Thyroid gland (tissue), 4 donors: Measurements from ENCODE around the gene CAMK1.

Experiments used
- POLR2A ChIP-seq, 2 donors: fragments of 450-650 bp; IDR thresholded peaks; one replicate each; pipeline ENCODE4 v1.6.1; 2017; ENCODE audit warnings: antibody characterized with exemption in 2 of 2, mild to moderate bottlenecking in 2 of 2, moderate library complexity in 1 of 2
- TF ChIP-seq, protein P1 (sequence below), 6 experiments: fragments of 200-600 bp in 3 of 6; fragments of 450-650 bp in 3 of 6; sonication (generic) in 3 of 6; IDR thresholded peaks; one replicate each; pipeline ENCODE4 v1.5.1; 2016 to 2019; ENCODE audit warnings: antibody characterized with exemption in 6 of 6, mild to moderate bottlenecking in 2 of 6, inconsistent platforms in 1 of 6, moderate library complexity in 1 of 6

GRCh38 chr3:9800529-9800928 is 30.8 kb upstream of the CAMK1 start:
- no peak for TF ChIP-seq POLR2A (IDR thresholded peaks at IDR 0.05)
- TF ChIP-seq, protein P1, sequence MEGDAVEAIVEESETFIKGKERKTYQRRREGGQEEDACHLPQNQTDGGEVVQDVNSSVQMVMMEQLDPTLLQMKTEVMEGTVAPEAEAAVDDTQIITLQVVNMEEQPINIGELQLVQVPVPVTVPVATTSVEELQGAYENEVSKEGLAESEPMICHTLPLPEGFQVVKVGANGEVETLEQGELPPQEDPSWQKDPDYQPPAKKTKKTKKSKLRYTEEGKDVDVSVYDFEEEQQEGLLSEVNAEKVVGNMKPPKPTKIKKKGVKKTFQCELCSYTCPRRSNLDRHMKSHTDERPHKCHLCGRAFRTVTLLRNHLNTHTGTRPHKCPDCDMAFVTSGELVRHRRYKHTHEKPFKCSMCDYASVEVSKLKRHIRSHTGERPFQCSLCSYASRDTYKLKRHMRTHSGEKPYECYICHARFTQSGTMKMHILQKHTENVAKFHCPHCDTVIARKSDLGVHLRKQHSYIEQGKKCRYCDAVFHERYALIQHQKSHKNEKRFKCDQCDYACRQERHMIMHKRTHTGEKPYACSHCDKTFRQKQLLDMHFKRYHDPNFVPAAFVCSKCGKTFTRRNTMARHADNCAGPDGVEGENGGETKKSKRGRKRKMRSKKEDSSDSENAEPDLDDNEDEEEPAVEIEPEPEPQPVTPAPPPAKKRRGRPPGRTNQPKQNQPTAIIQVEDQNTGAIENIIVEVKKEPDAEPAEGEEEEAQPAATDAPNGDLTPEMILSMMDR (IDR thresholded peaks at IDR 0.05): no peak
